H9 (cell line): Measurements from ENCODE around the gene LDLRAD4. TPM values are rescaled to one million over a fixed set of nuclear protein-coding genes. Genes with fewer than 3 reads are reported as not detected.

ENCODE experiments used
- DNase-seq: peaks from one replicate; pipeline ENCODE4 v3.0.0-alpha.2; 2017
- H2AFZ ChIP-seq: one replicate; pipeline ENCODE4 v1.6.1; 2013; ENCODE audit warnings: mild to moderate bottlenecking, low read length, control low read depth, moderate library complexity
- H2AK5ac ChIP-seq: 2 replicates; pipeline ENCODE4 v1.6.1; 2013; ENCODE audit warnings: low read length, control low read depth, mixed read lengths; ENCODE audit not compliant: insufficient read length
- H2BK120ac ChIP-seq: one replicate; pipeline ENCODE4 v1.6.1; 2013; ENCODE audit warnings: low read depth, mild to moderate bottlenecking, low read length, control low read depth, inconsistent platforms; ENCODE audit not compliant: poor library complexity, severe bottlenecking
- H2BK12ac ChIP-seq: 2 replicates; pipeline ENCODE4 v1.6.1; 2013; ENCODE audit warnings: low read length, control low read depth, mixed read lengths, low read depth; ENCODE audit not compliant: insufficient read length
- H2BK15ac ChIP-seq: 2 replicates; pipeline ENCODE4 v1.6.1; 2013; ENCODE audit warnings: low read depth, low read length, control low read depth
- H2BK20ac ChIP-seq: one replicate; pipeline ENCODE4 v1.6.1; 2013; ENCODE audit warnings: low read depth, mild to moderate bottlenecking, low read length, control low read depth, inconsistent platforms; ENCODE audit not compliant: poor library complexity, severe bottlenecking
- H2BK5ac ChIP-seq: 2 replicates; pipeline ENCODE4 v1.6.1; 2013; ENCODE audit warnings: low read length, control low read depth, mixed read lengths; ENCODE audit not compliant: insufficient read length
- H3K14ac ChIP-seq: 2 replicates; pipeline ENCODE4 v1.6.1; 2013; ENCODE audit warnings: low read length, control low read depth; ENCODE audit not compliant: insufficient read depth
- H3K18ac ChIP-seq: 2 replicates; pipeline ENCODE4 v1.6.1; 2013; ENCODE audit warnings: low read depth, mild to moderate bottlenecking, mixed read lengths, low read length, control low read depth; ENCODE audit not compliant: insufficient read length
- H3K23ac ChIP-seq: 2 replicates; pipeline ENCODE4 v1.6.1; 2013; ENCODE audit warnings: low read length, control low read depth, mixed read lengths, low read depth; ENCODE audit not compliant: insufficient read length
- H3K23me2 ChIP-seq: 2 replicates; pipeline ENCODE4 v1.6.1; 2013; ENCODE audit warnings: low read depth, mild to moderate bottlenecking, mixed read lengths, low read length, control low read depth; ENCODE audit not compliant: insufficient read length, poor library complexity, severe bottlenecking
- H3K27ac ChIP-seq: 2 replicates; pipeline ENCODE4 v1.5.1; 2013; ENCODE audit warnings: low read length, control low read depth, mixed read lengths, low read depth; ENCODE audit not compliant: insufficient read length
- H3K27me3 ChIP-seq: 2 replicates; pipeline ENCODE4 v1.6.1; 2013; ENCODE audit warnings: low read length, control low read depth, inconsistent platforms; ENCODE audit not compliant: insufficient read depth
- H3K4ac ChIP-seq: 2 replicates; pipeline ENCODE4 v1.6.1; 2013; ENCODE audit warnings: low read depth, mild to moderate bottlenecking, control low read depth, inconsistent platforms, low read length, moderate library complexity
- H3K4me1 ChIP-seq: 2 replicates; pipeline ENCODE4 v1.6.1; 2013; ENCODE audit warnings: low read length, control low read depth, inconsistent platforms; ENCODE audit not compliant: insufficient read depth
- H3K4me2 ChIP-seq: 2 replicates; pipeline ENCODE4 v1.6.1; 2013; ENCODE audit warnings: low read length, control low read depth, mixed read lengths; ENCODE audit not compliant: insufficient read length, insufficient read depth
- H3K56ac ChIP-seq: 2 replicates; pipeline ENCODE4 v1.6.1; 2013; ENCODE audit warnings: low read depth, mild to moderate bottlenecking, mixed read lengths, low read length, control low read depth; ENCODE audit not compliant: insufficient read length
- H3K79me1 ChIP-seq: 2 replicates; pipeline ENCODE4 v1.6.1; 2013; ENCODE audit warnings: low read depth, mild to moderate bottlenecking, moderate library complexity, low read length, control low read depth, inconsistent platforms; ENCODE audit not compliant: insufficient read depth, poor library complexity, severe bottlenecking
- H3K79me2 ChIP-seq: 2 replicates; pipeline ENCODE4 v1.6.1; 2013; ENCODE audit warnings: low read length, control low read depth, inconsistent platforms; ENCODE audit not compliant: insufficient read depth
- H3K9ac ChIP-seq: 2 replicates; pipeline ENCODE4 v1.6.1; 2013; ENCODE audit warnings: low read length, control low read depth, mixed read lengths; ENCODE audit not compliant: insufficient read length; ENCODE audit errors: extremely low read depth
- H3K9me3 ChIP-seq: one replicate; pipeline ENCODE4 v1.6.1; 2013; ENCODE audit warnings: low read depth, low read length, inconsistent platforms; ENCODE audit not compliant: control insufficient read depth
- H3T11ph ChIP-seq: one replicate; pipeline ENCODE4 v1.6.1; 2013; ENCODE audit warnings: mild to moderate bottlenecking, low read length, control low read depth, inconsistent platforms
- H4K20me1 ChIP-seq: one replicate; pipeline ENCODE4 v1.6.1; 2013; ENCODE audit not compliant: control insufficient read depth, insufficient read length, insufficient read depth
- H4K5ac ChIP-seq: 2 replicates; pipeline ENCODE4 v1.6.1; 2013; ENCODE audit warnings: low read depth, mild to moderate bottlenecking, mixed read lengths, low read length, control low read depth; ENCODE audit not compliant: insufficient read length
- H4K8ac ChIP-seq: replicated peaks from 2 replicates; pipeline ENCODE4 v1.6.1; 2013; ENCODE audit warnings: low read length, control low read depth, mixed read lengths, low read depth; ENCODE audit not compliant: insufficient read length
- H4K91ac ChIP-seq: 2 replicates; pipeline ENCODE4 v1.6.1; 2013; ENCODE audit warnings: low read depth, mild to moderate bottlenecking, moderate library complexity, mixed read lengths, low read length, control low read depth; ENCODE audit not compliant: insufficient read length
- H3K27ac Mint-ChIP-seq, 3 experiments: 2 replicates in 2 of 3; 3 replicates in 1 of 3; pipeline ENCODE4 v1.8.0; 2020 to 2021; ENCODE audit warnings: mixed read lengths in 3 of 3, mild to moderate bottlenecking in 1 of 3, moderate library complexity in 1 of 3
- H3K27me3 Mint-ChIP-seq: 2 replicates; pipeline ENCODE4 v1.8.0; 2021; ENCODE audit warnings: low read depth, mild to moderate bottlenecking, moderate library complexity, mixed read lengths
- H3K36me3 Mint-ChIP-seq, 3 experiments: 2 replicates in 2 of 3; 3 replicates in 1 of 3; pipeline ENCODE4 v1.8.0; 2020 to 2021; ENCODE audit warnings: low read depth in 3 of 3, mixed read lengths in 3 of 3; ENCODE audit not compliant: insufficient read depth in 1 of 3
- H3K4me1 Mint-ChIP-seq, 2 experiments: 2 replicates each; pipeline ENCODE4 v1.8.0; 2020; ENCODE audit warnings: mixed read lengths in 2 of 2
- H3K4me3 Mint-ChIP-seq, 2 experiments: 2 replicates in 1 of 2; 3 replicates in 1 of 2; pipeline ENCODE4 v1.8.0; 2020 to 2021; ENCODE audit warnings: mild to moderate bottlenecking in 2 of 2, mixed read lengths in 2 of 2, moderate library complexity in 1 of 2
- H3K9me3 Mint-ChIP-seq, 2 experiments: 2 replicates in 1 of 2; 3 replicates in 1 of 2; pipeline ENCODE4 v1.8.0; 2020; ENCODE audit warnings: mild to moderate bottlenecking in 2 of 2, mixed read lengths in 2 of 2, moderate library complexity in 1 of 2
- WGBS: extraction: QIAGEN DNeasy Blood & Tissue Kit; methylation state at CpG from one replicate; pipeline ENCODE4 v1.1.7; 2013; ENCODE audit warnings: missing lambda C conversion rate, low lambda C conversion rate, mixed read lengths; ENCODE audit not compliant: insufficient read length; ENCODE audit errors: extremely low coverage; 5-methylcytosine and 5-hydroxymethylcytosine counted together
- total RNA-seq: library from RNA; stranded (reverse); gene quantifications from 2 replicates; pipeline ENCODE4 v1.2.1, GENCODE V29; 2021
- TF ChIP-seq, protein P1 (sequence below): fragments of 200-600 bp; sonication (generic); conservative IDR thresholded peaks from 3 replicates; pipeline ENCODE4 v1.8.0; 2021; ENCODE audit warnings: antibody characterized with exemption, mild to moderate bottlenecking

LDLRAD4 gene
- total RNA-seq, 1 experiment from 2014 or later = 3.9 TPM

DNA sequence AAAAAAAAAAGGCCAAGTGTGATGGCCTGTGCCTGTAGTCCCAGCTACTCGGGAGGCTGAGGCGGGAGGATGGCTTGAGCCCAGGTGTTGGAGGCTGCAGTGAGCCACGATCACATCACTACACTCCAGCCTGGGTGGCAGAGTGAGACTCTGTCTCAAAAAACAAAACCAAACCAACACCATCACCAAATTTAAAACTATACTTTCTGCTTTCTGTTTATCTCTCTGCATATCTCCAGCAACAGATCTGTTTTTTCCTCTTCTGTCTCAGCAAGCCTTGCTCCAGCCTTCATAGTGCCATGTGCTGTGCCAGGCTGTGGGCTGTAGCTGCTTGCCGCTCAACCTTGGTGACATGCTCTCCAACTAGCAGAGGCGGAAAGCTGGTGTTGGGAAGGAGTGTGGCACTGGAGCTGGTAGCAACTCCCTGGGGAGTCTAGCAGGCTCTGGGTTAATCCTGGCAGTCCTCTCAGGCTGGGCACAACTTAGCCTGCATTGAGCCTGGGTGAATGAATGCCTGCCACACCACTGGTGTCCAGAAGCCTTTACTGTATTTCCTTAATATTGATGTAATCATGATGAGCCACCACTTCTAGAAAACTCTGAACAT lies 204.1 kb downstream of the LDLRAD4 start:
- no peak overlapping the region for H2BK15ac ChIP-seq
- no CpG with 5 or more reads among the region's 5 CpGs for WGBS
- no peak overlapping the region for H3K14ac ChIP-seq
- H2AFZ ChIP-seq = no peak overlapping the region
- H3T11ph ChIP-seq = no peak overlapping the region
- no peaks in the 10 kb centered on the region for H4K20me1 ChIP-seq
- H3K27ac ChIP-seq = no peak overlapping the region
- H3K18ac ChIP-seq = no peak overlapping the region
- TF ChIP-seq, protein P1, sequence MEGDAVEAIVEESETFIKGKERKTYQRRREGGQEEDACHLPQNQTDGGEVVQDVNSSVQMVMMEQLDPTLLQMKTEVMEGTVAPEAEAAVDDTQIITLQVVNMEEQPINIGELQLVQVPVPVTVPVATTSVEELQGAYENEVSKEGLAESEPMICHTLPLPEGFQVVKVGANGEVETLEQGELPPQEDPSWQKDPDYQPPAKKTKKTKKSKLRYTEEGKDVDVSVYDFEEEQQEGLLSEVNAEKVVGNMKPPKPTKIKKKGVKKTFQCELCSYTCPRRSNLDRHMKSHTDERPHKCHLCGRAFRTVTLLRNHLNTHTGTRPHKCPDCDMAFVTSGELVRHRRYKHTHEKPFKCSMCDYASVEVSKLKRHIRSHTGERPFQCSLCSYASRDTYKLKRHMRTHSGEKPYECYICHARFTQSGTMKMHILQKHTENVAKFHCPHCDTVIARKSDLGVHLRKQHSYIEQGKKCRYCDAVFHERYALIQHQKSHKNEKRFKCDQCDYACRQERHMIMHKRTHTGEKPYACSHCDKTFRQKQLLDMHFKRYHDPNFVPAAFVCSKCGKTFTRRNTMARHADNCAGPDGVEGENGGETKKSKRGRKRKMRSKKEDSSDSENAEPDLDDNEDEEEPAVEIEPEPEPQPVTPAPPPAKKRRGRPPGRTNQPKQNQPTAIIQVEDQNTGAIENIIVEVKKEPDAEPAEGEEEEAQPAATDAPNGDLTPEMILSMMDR = no peak
- no peaks in the 10 kb centered on the region; the same call in 1 of the 2 replicates for H3K27me3 Mint-ChIP-seq
- no peak for DNase-seq
- H2AK5ac ChIP-seq = no peak overlapping the region
- H2BK5ac ChIP-seq = no peak overlapping the region
- no peaks in the 10 kb centered on the region for H3K9me3 ChIP-seq
- no peak overlapping the region for H3K23ac ChIP-seq
- no peak overlapping the region for H4K8ac ChIP-seq
- no peak overlapping the region for H3K4me2 ChIP-seq
- no peaks in the 10 kb centered on the region for H3K4me1 ChIP-seq
- H3K36me3 Mint-ChIP-seq = peaks cover 0 to 2% (median 0%) of the 10 kb centered on the region in 3 experiments; a peak in 2 of 7 replicates
- H2BK120ac ChIP-seq = no peak overlapping the region
- H3K56ac ChIP-seq = no peak overlapping the region
- no peaks in the 10 kb centered on the region for H3K23me2 ChIP-seq
- peaks cover 7 to 13% of the 10 kb centered on the region in 2 experiments for H3K4me1 Mint-ChIP-seq
- peaks cover 3% of the 10 kb centered on the region in 2 experiments; a peak in 3 of 5 replicates for H3K9me3 Mint-ChIP-seq
- no peaks in the 10 kb centered on the region for H3K27me3 ChIP-seq
- no peaks in the 10 kb centered on the region for H3K79me1 ChIP-seq
- H3K4ac ChIP-seq = no peak overlapping the region
- no peaks in the 10 kb centered on the region for H3K79me2 ChIP-seq
- no peak overlapping the region for H2BK12ac ChIP-seq
- no peak overlapping the region for H4K91ac ChIP-seq
- H3K4me3 Mint-ChIP-seq = no peak overlapping the region
- H4K5ac ChIP-seq = no peak overlapping the region
- H3K27ac Mint-ChIP-seq = no peak overlapping the region; a peak in 1 of 7 replicates
- no peak overlapping the region for H3K9ac ChIP-seq
- no peak overlapping the region for H2BK20ac ChIP-seq
